GM21737 (cell line): ENCODE data around the gene FPR1.

Experiments
- ATAC-seq: cut with Tn5 transposase; IDR thresholded peaks from one replicate; pipeline ENCODE4 v1.9.1; 2021; ENCODE audit warnings: mild to moderate bottlenecking, moderate library complexity; ENCODE audit not compliant: unreplicated experiment

The FPR1 gene, protein sequence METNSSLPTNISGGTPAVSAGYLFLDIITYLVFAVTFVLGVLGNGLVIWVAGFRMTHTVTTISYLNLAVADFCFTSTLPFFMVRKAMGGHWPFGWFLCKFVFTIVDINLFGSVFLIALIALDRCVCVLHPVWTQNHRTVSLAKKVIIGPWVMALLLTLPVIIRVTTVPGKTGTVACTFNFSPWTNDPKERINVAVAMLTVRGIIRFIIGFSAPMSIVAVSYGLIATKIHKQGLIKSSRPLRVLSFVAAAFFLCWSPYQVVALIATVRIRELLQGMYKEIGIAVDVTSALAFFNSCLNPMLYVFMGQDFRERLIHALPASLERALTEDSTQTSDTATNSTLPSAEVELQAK

DNA sequence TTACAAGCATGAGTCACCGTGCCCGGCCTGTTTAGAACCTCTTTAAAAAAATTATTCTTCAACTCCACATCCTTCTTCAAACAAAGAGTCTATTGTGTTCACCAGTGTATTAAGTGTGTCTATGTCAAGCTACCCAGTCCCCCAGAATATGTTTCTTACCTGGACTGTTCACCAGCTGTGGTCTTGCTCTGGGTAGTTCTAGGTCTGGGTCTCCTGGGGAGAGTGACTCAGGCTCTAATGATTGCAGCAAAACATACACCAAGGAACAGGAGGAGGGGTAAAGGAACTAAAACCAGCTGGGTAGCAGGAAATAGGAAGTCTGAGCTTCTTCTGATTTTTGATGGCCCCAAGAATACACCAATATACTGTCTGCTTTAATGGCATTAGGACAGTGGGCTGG, at the start of gene FPR1:
Gene FPR1, minus strand, starts transcription at position 224 of the 400 bp plus-strand sequence. CDS start 4,884 bp downstream, outside the sequence.
- no peak for ATAC-seq

DNA sequence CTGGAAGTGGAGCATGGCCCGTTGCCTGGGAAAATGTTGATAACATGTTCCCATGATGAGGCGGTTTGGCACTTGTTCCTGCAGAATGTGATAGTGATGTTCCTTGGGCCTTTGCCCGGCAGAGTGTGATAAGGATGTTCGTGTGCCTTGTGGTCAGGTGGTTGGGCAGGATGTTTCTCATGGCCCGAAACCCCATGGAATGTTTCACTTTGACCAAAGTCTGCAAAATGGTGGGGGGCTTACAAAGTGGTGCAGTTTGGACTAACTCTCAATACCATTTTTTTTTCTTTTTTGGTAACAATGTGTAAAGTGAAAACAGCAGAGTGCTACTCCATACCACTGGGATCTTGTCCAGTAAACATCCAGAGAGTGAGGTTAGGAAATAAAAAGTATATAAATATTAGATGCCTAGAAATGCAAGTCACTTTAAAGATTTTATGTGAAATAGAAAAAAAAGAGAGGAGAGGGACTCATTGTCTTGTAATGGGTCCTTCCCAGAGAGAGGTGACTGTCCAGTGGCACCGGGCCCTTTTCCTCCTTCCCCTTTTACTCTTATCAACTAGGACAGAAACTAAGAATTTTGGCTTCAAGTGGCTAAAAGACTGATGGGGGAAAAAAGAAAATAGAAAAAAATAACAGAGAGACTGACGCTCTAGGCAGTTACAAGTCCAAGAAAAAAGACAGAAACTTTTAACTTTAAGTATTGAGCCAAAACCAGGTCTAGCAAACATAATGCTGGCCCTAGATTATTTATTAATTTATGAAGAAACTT, 49.0 kb upstream of the FPR1 start:
- ATAC-seq: no peak

DNA sequence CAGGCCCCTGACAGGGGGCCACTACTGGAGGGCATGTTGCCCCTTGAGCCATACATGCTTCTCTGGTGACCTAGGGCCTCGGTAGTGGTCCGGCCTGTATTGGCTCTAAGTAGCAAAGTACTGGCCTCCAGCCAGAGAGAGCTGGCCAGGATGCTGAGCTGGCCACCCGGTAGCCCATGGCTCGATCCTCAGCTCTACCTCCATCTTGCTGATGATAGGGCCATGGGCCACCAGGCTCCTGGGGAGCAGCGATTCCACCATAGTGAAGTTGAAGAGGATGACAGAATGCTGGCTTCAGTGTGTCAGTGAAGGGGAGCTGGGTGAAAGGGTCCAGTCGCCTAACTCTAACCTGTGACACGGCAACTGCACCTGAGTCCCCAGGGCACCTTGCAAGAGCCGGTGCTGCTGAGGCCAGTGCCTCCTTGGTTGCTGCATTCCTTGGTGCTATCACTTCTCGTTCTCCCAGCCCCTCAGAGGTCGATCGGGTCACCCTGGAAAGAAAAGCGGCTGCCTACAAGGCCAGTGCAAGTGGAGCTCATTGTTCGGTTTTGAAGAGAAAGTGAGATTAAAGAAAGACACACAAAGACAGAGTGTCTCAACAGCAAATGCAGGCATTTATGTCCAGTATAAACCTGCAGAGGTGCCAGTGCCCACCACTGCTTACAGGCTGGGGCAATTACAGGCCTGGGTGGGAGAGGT, 48.2 kb upstream of the FPR1 start:
- ATAC-seq: no peak

DNA sequence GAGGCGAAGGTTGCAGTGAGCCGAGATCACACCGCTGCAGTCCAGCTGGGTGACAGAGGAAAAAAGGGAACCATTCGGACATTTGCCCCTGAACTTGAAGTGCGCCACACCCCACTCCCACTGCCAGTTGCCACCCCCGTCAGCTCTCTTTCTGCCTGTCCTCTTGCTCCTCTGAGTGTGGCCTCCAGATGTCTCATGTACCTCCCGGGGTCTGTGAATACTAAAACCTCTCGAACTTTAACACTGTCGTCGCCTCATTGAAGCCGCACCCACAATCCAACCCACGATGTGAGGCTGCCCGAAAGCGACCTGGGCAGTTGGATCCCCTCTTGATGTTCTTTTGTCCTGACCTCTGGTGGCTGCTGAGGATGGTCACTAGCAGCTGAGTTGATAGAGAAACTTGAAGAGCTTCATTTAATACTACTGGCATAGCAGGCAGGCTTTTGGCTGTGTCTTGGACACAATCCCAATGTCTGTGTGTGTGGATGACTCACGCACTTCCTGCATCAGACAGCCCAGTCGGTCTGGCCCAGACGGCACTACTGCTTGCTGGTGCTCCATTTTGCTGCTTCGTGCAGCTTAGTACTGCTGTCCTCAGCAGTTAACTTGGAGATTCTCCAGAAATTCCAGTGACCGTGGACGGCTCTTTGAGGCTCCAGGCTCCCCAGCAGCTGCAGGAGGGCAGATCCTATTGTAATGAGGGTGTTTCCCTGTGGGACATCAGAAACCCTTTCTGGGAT, 47.5 kb upstream of the FPR1 start:
- no peak for ATAC-seq

DNA sequence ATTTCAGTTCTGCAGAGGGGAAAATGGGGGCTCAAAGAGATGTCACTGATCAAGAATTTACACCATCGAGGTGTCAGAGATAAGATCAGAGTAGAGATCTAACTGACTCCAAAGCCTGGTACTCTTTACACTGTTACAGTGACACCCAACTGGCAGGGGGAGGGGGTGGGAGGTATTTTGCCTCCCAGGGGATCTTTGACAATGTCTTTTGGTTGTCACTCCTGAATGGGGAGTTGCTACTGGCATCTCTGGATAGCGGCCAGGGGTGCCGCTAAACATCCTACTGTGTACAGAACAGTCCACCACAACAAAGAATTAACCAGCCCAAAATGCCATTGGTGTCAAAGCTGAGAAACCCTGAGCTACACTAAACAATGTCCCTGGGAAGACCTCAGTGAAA, 46.4 kb upstream of the FPR1 start:
- ATAC-seq: no peak

DNA sequence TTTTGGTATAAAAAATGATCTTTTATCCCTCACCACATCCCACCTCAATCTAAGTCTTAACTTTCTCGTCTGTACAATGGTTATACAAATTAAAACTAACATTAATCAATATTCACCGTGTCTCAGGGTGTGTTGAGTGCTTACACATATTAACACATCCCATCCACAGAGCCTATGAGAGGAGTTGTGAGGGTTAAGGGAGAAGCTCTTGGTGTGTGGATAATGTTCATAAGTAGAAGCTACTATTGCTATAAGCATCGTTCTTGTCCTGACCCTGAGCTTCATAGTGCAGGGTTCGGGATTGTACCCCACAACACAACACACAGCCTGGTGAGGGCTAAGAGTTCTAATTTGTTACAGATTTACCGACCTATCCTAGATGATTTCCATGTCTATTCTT, 45.8 kb upstream of the FPR1 start:
- no peak for ATAC-seq

DNA sequence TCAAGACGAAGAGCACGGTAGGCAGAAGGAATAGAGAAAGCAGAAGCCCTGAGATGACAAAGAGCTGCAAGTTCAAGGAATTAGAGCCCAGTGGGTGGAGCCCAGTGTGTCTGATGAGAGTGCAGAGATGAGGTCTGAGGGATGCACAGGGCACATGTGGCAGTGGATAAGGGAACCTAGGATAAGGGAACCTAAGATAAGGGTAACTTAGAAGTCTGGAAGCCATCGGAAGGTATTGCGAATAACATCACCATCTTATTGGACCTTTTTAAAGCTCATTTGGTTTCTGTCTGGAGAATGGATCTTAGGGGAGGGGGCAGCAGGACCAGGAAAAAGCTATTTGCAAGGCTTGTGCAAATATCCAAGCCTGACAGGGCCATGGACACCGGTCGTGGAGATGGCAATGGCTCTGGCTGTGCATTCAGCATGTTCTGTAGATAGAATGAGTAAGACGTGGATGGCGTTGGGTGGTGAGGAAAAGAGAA, 44.6 kb upstream of the FPR1 start:
- no peak for ATAC-seq

DNA sequence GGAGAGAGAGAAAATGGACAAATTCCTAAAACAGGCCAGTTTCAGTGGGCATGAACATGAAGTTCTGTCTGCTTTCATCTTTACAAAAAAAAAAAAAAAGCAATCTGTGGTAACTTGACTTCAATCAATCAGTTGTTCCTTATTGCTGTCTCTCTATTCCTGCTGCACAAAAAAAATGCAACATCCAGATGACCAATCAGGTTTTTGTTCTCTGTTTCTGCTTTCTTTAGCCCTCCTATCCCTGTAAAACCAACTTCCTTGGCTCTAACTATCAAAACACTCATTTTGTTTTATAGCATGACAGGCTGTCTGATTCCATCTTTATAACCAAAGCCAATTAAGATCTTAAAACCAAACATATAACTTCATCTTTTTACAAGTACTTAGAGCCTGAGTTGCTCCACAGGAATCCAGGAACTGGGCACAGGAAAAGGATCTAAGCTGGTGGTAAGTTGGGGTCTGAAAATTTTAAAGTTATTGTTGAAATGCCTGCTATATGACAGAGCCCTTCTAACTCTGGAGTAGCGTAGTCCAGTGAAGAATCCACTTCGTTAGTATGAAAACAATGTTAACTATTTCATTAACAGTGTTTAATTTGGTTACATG, 43.3 kb upstream of the FPR1 start, which contains the start of gene FPR3:
Gene FPR3, plus strand, starts transcription at position 273 of the 606 bp plus-strand sequence. CDS start 28,592 bp downstream, outside the sequence.
- ATAC-seq: no peak

DNA sequence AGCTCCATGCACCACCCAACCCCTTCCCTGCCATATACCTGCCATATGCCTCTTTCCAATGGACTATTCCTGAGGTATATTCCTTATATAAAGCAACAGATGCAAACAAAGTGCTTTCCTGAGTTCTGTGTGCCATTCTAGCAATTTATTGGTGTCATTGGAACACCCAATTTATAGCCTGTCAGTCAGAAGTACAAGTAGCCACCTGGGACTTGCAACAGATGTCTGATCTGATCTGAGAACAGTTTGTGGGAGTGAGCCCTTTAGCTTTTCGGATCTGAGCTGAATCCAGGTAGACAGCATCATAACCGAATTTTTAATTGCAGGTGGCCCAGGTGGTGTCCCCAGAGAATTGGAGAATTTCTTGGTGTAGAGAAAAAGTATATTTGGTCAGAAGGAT, 42.3 kb upstream of the FPR1 start:
- no peak for ATAC-seq

DNA sequence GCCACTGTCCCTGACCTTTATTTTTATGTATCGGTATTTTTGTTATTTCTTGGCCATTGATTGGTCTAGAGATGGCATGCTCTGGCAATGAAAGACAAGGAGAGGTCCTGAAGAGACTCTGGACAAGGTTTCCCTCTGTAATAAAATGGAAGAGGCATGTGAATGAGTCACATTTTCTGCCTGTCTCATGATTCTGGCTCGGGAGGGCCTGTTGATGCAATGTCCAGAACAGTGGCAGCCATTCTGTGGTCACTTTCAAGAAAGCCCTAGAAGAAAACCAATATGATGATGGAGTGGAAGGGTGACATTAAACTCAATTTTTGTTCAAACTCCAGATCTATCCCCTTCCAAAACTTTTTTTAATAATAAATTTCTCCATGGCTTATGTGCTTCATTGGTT, 41.3 kb upstream of the FPR1 start:
- no peak for ATAC-seq

DNA sequence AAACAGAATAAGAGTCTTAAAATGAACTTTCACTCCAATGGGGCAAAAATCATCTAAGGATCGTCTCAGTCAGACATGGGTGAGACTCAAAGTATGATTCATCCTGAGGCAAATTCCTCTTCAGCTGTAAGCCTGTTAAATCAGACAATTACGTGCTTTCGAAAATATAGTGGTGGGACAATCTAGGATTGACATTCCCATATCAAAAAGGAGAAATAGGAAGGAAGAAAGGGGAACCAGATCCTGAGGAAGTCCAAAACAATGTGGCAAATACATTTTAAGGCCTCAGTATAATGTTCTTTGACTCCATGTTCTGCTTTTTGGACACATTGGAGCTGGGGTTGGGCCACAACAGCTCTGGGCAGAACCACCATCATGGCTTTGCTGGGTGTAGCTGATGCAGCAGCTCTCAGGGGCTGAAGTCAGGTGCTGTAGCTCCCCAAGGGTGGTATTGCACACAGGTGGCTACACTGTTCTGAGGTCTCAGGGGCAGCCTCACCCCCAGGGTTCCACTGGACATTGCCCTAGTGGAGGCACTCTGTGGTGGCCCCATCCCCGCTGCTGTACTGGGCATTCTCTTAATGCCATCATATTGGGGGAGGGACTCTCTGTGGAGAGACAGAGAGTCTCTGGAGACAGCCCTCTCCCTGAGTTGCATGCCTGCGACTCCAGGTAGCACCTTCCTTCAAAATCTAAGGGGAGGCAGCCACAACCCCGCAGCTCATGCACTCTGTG, 37.5 kb upstream of the FPR1 start:
- no peak for ATAC-seq

DNA sequence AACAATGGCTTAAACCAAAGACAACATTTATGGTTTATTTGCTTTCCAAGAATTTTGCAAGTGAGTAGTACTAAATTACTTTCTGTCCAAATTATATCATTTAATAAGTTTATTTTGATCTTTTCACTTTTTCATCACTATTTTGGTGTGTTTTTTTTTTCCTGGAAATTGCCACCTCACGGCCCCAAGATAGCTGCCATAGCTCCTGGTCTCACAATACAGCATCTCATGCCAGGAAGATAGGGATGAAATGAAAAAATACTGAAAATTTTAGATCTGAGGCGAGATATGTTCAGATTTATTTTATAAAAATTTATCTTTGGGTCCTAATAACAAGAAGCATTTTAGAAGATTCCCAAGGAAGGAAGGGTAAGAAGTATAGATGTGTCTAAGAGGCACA, 36.4 kb upstream of the FPR1 start:
- ATAC-seq: no peak

DNA sequence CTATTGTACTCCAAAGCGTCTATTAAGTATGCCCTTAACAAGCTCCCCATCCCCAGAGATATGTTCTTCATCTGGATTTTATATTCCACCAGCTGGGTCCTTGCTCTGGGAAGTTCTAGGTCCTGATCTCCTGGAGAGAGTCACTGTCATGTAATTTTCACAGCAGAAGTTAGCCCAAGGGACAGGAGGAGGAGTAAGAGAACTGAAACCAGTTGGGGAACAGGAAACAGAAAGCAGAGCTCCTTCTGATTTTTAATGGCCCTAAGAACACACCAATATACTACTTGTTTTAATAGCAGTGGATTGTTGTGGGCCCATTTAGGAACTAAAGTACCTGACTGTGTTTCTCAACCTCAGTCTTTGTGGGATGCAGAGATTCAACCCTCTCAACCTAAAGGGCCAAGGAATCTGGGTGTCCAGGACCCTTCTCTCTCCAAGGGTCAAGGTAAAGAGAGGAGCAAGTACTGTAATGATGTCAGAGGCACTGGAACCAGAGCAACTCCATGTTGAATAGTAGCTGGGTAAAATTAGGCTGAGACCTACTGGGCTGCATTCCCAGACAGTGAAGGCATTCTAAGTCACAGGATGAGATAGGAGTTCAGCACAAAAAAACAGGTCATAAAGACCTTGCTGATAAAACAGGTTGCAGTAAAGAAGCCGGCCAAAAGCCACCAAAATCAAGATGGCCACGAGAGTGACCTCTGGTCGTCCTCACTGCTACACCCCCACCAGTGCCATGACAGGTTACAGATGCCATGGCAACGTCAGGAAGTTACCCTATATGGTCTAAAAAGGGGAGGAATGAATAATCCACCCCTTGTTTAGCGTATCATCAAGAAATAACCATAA, 35.2 kb upstream of the FPR1 start:
- ATAC-seq: no peak

DNA sequence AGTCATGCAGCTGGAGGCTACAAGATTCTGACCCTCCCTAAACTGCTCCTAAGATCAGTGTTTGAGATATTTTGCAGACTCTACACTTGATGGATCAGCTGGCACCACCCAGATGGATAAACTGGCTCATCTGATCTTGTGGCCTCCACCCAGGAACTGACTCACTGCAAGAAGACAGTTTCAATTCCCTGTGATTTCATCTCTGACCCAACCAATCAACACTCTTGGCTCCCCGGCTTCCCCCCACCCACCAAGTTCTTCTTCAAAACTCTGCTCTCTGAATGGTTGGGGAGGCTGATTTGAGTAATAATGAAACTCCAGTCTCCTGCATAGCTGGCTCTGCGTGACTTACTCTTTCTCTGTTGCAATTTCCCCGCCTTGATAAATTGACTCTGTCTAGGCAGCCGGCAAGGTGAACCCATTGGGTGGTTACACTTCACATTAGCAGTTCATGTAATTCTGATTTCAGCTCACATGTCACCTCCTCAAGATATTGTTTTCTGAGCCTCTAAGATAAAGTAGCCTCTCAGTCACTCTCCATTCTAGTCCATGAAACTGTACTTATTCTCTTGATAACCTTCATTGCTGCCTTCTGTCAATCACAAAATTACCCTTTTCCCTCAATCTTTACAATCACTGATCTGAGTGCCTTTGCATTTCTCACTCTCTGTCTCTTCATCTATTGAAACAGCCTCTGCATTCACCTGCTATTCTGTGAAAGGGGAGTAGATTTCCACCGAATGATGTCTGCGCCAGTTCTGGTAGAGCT, 33.4 kb upstream of the FPR1 start:
- no peak for ATAC-seq

DNA sequence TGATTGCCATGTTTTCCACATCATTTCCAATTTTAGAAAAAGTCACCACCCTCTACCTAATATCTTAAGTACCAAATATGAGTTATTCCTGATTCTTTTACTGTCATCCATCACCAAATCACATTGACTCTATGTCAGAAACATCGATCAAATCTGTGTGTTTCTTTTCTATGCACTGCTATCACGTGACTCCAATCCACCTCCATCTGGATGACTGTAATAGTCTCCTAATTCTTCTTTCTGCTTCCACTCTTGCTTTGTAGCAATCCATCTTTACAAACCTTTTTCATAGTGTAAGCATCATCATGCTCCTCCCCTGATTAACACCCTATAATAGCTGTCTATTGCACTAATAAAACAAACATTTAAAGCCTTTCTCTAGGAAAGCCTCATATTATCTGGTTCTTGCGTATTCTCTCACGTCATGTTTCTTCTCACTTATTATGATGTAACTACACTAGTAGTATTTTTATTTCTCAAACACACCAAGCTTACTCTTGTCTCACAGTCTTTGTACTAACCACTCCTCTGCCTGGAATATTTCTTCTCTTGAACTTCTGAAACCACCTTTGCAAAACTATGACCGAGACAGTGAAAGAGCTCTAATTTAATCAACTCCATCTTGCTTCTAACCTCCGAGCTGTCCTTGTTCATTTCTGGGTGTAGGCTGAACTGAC, 32.6 kb upstream of the FPR1 start:
- no peak for ATAC-seq

DNA sequence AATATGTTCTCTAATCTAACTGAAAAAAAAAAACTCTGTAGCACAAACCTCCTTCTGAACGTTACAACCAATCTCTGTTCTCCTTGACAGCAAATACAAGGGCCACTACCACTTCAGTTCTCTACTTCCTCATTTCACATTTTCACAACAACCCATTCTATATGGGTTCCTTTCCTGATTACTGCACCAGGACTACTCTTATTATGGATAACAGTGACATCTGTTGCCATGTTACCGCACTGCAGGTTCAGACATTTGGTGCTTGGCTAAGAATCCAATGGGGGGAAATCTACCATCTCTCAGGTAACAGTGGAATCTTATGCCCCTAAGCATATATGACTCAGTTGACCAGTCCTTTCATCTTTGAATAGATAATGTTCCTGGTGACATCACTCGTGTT, 31.7 kb upstream of the FPR1 start:
- no peak for ATAC-seq

DNA sequence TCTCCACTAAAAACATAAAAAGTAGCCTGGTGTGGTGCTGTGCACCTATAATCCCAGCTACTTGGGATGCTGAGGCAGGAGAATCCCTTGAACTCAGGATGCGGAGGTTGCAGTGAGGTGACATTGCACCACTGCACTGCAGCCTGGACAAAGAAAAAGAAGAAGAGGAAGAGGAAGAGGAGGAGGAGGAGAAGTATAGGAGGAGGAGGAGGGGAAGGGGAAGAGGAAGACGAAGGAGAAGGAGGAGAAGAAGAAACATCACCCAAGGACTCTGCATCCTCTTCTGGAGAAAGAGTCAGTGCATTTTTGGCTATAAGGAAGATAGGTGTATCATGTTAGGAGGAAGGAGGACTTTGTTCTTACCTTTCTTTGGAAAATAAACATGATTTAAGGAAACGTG, 30.3 kb upstream of the FPR1 start:
- no peak for ATAC-seq

DNA sequence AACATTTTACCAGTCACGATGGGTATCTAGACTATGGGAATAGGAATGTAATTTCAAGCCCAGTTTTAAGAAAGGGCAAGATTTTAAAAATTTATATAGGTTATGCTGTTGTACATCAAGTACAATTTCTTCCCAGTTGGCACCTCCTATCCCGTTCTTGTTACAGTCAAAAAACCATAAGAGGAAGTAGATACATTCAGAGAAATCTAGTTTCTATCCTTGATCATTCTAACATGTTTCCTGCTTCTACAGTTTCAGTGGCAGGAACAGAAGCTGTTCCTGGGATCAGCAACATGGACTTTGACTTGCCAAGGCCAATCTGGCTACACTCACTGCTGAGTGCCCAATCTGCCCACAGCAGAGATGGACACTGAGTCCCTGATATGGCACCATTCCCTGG, 28.6 kb upstream of the FPR1 start:
- no peak for ATAC-seq
